ENCODE results near the gene CHN1. TPM values are rescaled to one million over a fixed set of nuclear protein-coding genes. Genes with fewer than 3 reads are reported as not detected.

CHN1 gene
- polyA plus RNA-seq, 1 donor (not counting 4 experiments of a cell fraction or from before 2014, with no cell fraction given) = 2.3 TPM

DNA sequence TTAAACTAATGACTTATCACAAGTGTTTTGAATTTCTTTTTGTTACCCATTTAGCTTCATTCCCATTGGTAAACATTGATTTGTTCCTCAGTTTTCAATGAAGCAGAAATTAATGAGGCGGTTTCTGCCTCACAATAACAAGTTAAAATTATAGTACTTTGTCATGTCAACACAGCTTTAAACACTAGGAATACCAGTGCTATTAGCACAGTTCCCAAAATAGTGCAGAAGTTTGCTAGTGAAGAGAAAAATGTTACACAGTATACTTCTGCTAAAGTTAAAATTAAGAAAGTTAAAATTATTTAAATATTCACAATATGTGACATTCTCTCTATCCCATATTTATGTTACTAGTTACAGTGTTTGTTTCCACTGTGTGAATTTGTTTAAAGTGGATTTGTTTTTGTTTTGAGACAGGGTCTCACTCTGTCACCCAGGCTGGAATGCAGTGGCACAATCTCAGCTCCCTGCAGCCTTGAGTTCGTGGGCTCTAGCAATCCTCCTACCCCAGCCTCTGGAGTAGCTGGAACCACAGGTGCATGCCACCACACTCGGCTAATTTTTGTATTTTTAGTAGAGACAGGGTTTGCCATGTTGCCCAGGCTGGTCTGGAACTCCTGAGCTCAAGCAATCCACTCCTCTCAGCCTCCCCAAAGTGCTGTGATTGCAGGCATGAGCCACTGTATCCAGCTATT is 3.8 kb upstream of the CHN1 start:
- Histone ChIP-seq H3K4me2 (ENCODE audit: control insufficient read depth, extremely low read depth, insufficient read depth, low read depth, low read length) (no peak overlapping the region), H3K9me1 (ENCODE audit: control insufficient read depth, extremely low read depth, insufficient read depth, low read length) (no peaks in the 10 kb centered on the region), H3K79me2 (ENCODE audit: control insufficient read depth, insufficient read depth, low read length) (no peaks in the 10 kb centered on the region), H3K27ac (ENCODE audit: control insufficient read depth, insufficient read depth, low read length) (no peak overlapping the region), H3K36me3 (ENCODE audit: control insufficient read depth in 2 of 2, extremely low read depth in 1 of 2, insufficient read depth in 2 of 2, low read length in 2 of 2) (no peaks in the 10 kb centered on the region), H2AFZ (ENCODE audit: control insufficient read depth, low read length) (no peak overlapping the region), H4K20me1 (ENCODE audit: control insufficient read depth, extremely low read depth, insufficient read depth, low read length) (no peaks in the 10 kb centered on the region), H3K9me3 (ENCODE audit: control insufficient read depth, low read depth, low read length) (no peaks in the 10 kb centered on the region), H3K4me3 (ENCODE audit: control insufficient read depth in 2 of 3, extremely low read depth in 1 of 3, insufficient read depth in 2 of 3, low read depth in 1 of 3, low read length in 3 of 3) (no peak overlapping the region), H3K9ac (ENCODE audit: control insufficient read depth, extremely low read depth, insufficient read depth, low read length) (no peak overlapping the region), H3K4me1 (ENCODE audit: control insufficient read depth, extremely low read depth, insufficient read depth, low read length) (peaks cover 2% of the 10 kb centered on the region), H3K27me3 (ENCODE audit: control insufficient read depth, extremely low read depth, insufficient read depth, low read length) (peaks cover 31% of the 10 kb centered on the region)
- FAIRE-seq = no peak
- TF ChIP-seq EZH2 (IDR thresholded peaks at IDR 0.05; ENCODE audit: low read length) = no peak
- TF ChIP-seq, protein P1, sequence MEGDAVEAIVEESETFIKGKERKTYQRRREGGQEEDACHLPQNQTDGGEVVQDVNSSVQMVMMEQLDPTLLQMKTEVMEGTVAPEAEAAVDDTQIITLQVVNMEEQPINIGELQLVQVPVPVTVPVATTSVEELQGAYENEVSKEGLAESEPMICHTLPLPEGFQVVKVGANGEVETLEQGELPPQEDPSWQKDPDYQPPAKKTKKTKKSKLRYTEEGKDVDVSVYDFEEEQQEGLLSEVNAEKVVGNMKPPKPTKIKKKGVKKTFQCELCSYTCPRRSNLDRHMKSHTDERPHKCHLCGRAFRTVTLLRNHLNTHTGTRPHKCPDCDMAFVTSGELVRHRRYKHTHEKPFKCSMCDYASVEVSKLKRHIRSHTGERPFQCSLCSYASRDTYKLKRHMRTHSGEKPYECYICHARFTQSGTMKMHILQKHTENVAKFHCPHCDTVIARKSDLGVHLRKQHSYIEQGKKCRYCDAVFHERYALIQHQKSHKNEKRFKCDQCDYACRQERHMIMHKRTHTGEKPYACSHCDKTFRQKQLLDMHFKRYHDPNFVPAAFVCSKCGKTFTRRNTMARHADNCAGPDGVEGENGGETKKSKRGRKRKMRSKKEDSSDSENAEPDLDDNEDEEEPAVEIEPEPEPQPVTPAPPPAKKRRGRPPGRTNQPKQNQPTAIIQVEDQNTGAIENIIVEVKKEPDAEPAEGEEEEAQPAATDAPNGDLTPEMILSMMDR (optimal IDR thresholded peaks at IDR 0.05 in 1 of 3, IDR thresholded peaks at IDR 0.05 in 1 of 3, conservative IDR thresholded peaks at IDR 0.05 in 1 of 3; ENCODE audit: extremely low read depth in 1 of 3, insufficient read depth in 2 of 3, low read length in 3 of 3) = no peak
- DNase-seq (ENCODE audit: low read depth, low spot score) = no peak
- dilution Hi-C loops (cut with MboI; ENCODE audit: extremely low pct_ligation_motif_present, low sequenced_read_pairs) = no loop called here

DNA sequence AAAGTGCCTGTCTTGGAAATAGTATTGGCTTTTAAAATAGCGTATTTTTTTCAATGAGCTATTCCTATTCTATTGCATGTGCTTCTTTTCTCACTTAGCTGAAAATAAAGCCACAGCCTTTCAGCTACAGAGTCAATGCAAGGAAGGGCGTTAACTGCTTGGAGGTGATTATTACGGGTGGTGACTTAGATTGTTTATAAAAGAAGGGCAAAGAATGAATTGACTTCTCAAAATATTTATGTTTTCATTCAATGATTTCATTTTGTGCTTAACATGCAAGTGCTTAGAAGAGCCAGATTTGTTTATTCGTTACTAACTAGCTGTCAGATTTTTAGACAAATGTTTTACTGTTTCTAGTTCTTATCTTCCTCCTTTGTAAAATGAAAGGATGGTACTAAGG is 2.8 kb upstream of the CHN1 start:
- Histone ChIP-seq H3K36me3 (ENCODE audit: control insufficient read depth in 2 of 2, extremely low read depth in 1 of 2, insufficient read depth in 2 of 2, low read length in 2 of 2) (no peaks in the 10 kb centered on the region), H3K9ac (ENCODE audit: control insufficient read depth, extremely low read depth, insufficient read depth, low read length) (no peak overlapping the region), H3K27ac (ENCODE audit: control insufficient read depth, insufficient read depth, low read length) (no peak overlapping the region), H4K20me1 (ENCODE audit: control insufficient read depth, extremely low read depth, insufficient read depth, low read length) (no peaks in the 10 kb centered on the region), H3K9me1 (ENCODE audit: control insufficient read depth, extremely low read depth, insufficient read depth, low read length) (no peaks in the 10 kb centered on the region), H3K79me2 (ENCODE audit: control insufficient read depth, insufficient read depth, low read length) (no peaks in the 10 kb centered on the region), H3K9me3 (ENCODE audit: control insufficient read depth, low read depth, low read length) (no peaks in the 10 kb centered on the region), H3K4me1 (ENCODE audit: control insufficient read depth, extremely low read depth, insufficient read depth, low read length) (peaks cover 2% of the 10 kb centered on the region), H3K4me3 (ENCODE audit: control insufficient read depth in 2 of 3, extremely low read depth in 1 of 3, insufficient read depth in 2 of 3, low read depth in 1 of 3, low read length in 3 of 3) (no peak overlapping the region), H3K27me3 (ENCODE audit: control insufficient read depth, extremely low read depth, insufficient read depth, low read length) (peaks cover 31% of the 10 kb centered on the region), H2AFZ (ENCODE audit: control insufficient read depth, low read length) (no peak overlapping the region), H3K4me2 (ENCODE audit: control insufficient read depth, extremely low read depth, insufficient read depth, low read depth, low read length) (no peak overlapping the region)
- TF ChIP-seq, protein P1 (optimal IDR thresholded peaks at IDR 0.05 in 1 of 3, IDR thresholded peaks at IDR 0.05 in 1 of 3, conservative IDR thresholded peaks at IDR 0.05 in 1 of 3; ENCODE audit: extremely low read depth in 1 of 3, insufficient read depth in 2 of 3, low read length in 3 of 3) = no peak
- no peak for TF ChIP-seq EZH2 (IDR thresholded peaks at IDR 0.05; ENCODE audit: low read length)
- FAIRE-seq (no peak), DNase-seq (ENCODE audit: low read depth, low spot score) (no peak)
- dilution Hi-C loops (cut with MboI; ENCODE audit: extremely low pct_ligation_motif_present, low sequenced_read_pairs) = no loop called here
